Gastrocnemius medialis (tissue), 4 donors: Measurements from ENCODE around the gene TF.

Experiments
- CTCF ChIP-seq, 5 experiments: fragments of 450-650 bp in 3 of 5; fragments of 200-600 bp in 2 of 5; sonication (generic) in 2 of 5; IDR thresholded peaks in 4 of 5; conservative IDR thresholded peaks in 1 of 5; 1 replicate in 4 of 5; 2 replicates in 1 of 5; pipeline ENCODE4 v1.5.1; 2016 to 2019; ENCODE audit warnings: antibody characterized with exemption in 5 of 5, mild to moderate bottlenecking in 3 of 5, moderate library complexity in 3 of 5
- POLR2A ChIP-seq, 2 donors: fragments of 450-650 bp; IDR thresholded peaks; one replicate each; pipeline ENCODE4 v1.6.1; 2017; ENCODE audit warnings: antibody characterized with exemption in 2 of 2, mild to moderate bottlenecking in 2 of 2, moderate library complexity in 2 of 2

- TF ChIP-seq CTCF (IDR thresholded peaks at IDR 0.05 in 4 of 5, conservative IDR thresholded peaks at IDR 0.05 in 1 of 5) = no peak
- TF ChIP-seq POLR2A (IDR thresholded peaks at IDR 0.05) = no peak
Measured at GRCh38 chr3:133733226-133733625, 13.0 kb upstream of the TF start.
